Fibroblast of lung (primary cell): ENCODE measurements around the gene TMEM134. TPM values are rescaled to one million over a fixed set of nuclear protein-coding genes. Genes with fewer than 3 reads are reported as not detected.

Experiments used
- DNase-seq, 2 donors: peaks; one replicate each; pipeline versions ENCODE4 v3.0.0 to v3.0.0-alpha.2; 2010; ENCODE audit warnings: low read depth in 2 of 2
- H2AFZ ChIP-seq: 2 replicates; pipeline ENCODE4 v1.5.1; 2012; ENCODE audit warnings: low read length, control low read depth, inconsistent platforms
- H3K27ac ChIP-seq: 2 replicates; pipeline ENCODE4 v1.5.1; 2011; ENCODE audit warnings: low read length, control low read depth; ENCODE audit not compliant: insufficient read depth
- H3K27me3 ChIP-seq: 2 replicates; pipeline ENCODE4 v1.5.1; 2011; ENCODE audit warnings: mild to moderate bottlenecking, low read length; ENCODE audit not compliant: control insufficient read depth, insufficient read depth
- H3K36me3 ChIP-seq: 2 replicates; pipeline ENCODE4 v1.5.1; 2011; ENCODE audit warnings: low read length; ENCODE audit not compliant: control insufficient read depth, insufficient read depth
- H3K4me1 ChIP-seq: 2 replicates; pipeline ENCODE4 v1.5.1; 2011; ENCODE audit warnings: low read length; ENCODE audit not compliant: control insufficient read depth, insufficient read depth; ENCODE audit errors: extremely low read depth
- H3K4me2 ChIP-seq: 2 replicates; pipeline ENCODE4 v1.5.1; 2011; ENCODE audit warnings: low read length, control low read depth; ENCODE audit not compliant: insufficient read depth; ENCODE audit errors: extremely low read depth
- H3K4me3 ChIP-seq, 4 experiments: fragments of 200-600 bp in 1 of 4; sonication (generic) in 1 of 4; replicated peaks in 1 of 4; 2 replicates each; pipeline ENCODE4 v1.5.1; 2011 to 2016; ENCODE audit warnings: low read length in 4 of 4, low read depth in 3 of 4, mild to moderate bottlenecking in 3 of 4, control low read depth in 2 of 4, inconsistent platforms in 1 of 4, mixed read lengths in 1 of 4; ENCODE audit not compliant: insufficient read depth in 1 of 4; ENCODE audit errors: control extremely low read depth in 1 of 4
- H3K79me2 ChIP-seq: 2 replicates; pipeline ENCODE4 v1.5.1; 2012; ENCODE audit warnings: mild to moderate bottlenecking, low read length, inconsistent platforms; ENCODE audit not compliant: control insufficient read depth, insufficient read depth
- H3K9ac ChIP-seq: 2 replicates; pipeline ENCODE4 v1.5.1; 2011; ENCODE audit warnings: mild to moderate bottlenecking, low read length, control low read depth; ENCODE audit not compliant: insufficient read depth
- H3K9me3 ChIP-seq: 2 replicates; pipeline ENCODE4 v1.5.1; 2012; ENCODE audit warnings: low read depth, low read length; ENCODE audit not compliant: control insufficient read depth, insufficient read depth
- H4K20me1 ChIP-seq: 2 replicates; pipeline ENCODE4 v1.5.1; 2011; ENCODE audit warnings: low read length; ENCODE audit not compliant: control insufficient read depth, insufficient read depth; ENCODE audit errors: extremely low read depth
- EZH2 ChIP-seq: IDR thresholded peaks from 2 replicates; pipeline ENCODE4 v1.5.1; 2012; ENCODE audit warnings: low read length, control low read depth, mild to moderate bottlenecking; ENCODE audit errors: missing control alignments
- polyA plus RNA-seq, 2 donors: library from polyadenylated mRNA; depleted of rRNA in 1 of 2; stranded (reverse) in 1 of 2; unstranded in 1 of 2; fragments of >200 nt; gene quantifications; 2 replicates each; pipeline ENCODE4 v1.2.1, GENCODE V29; 2011 to 2012; ENCODE audit warnings: missing spikeins in 1 of 2
- total RNA-seq: library from RNA; depleted of rRNA; stranded (reverse); fragments of >200 nt; gene quantifications from 2 replicates; pipeline ENCODE4 v1.2.1, GENCODE V29; 2014
- TF ChIP-seq, protein P1 (sequence below), 2 donors: IDR thresholded peaks in 1 of 2; conservative IDR thresholded peaks in 1 of 2; 1 replicate in 1 of 2; 2 replicates in 1 of 2; pipeline ENCODE4 v1.5.1; 2011 to 2012; ENCODE audit warnings: low read length in 2 of 2, control low read depth in 1 of 2, inconsistent platforms in 1 of 2, low read depth in 1 of 2, mild to moderate bottlenecking in 1 of 2

TMEM134 gene
- total and polyA plus RNA-seq, 2 donors (not counting 1 experiment from before 2014, with no cell fraction given), result 11.2 to 22.0 TPM

DNA sequence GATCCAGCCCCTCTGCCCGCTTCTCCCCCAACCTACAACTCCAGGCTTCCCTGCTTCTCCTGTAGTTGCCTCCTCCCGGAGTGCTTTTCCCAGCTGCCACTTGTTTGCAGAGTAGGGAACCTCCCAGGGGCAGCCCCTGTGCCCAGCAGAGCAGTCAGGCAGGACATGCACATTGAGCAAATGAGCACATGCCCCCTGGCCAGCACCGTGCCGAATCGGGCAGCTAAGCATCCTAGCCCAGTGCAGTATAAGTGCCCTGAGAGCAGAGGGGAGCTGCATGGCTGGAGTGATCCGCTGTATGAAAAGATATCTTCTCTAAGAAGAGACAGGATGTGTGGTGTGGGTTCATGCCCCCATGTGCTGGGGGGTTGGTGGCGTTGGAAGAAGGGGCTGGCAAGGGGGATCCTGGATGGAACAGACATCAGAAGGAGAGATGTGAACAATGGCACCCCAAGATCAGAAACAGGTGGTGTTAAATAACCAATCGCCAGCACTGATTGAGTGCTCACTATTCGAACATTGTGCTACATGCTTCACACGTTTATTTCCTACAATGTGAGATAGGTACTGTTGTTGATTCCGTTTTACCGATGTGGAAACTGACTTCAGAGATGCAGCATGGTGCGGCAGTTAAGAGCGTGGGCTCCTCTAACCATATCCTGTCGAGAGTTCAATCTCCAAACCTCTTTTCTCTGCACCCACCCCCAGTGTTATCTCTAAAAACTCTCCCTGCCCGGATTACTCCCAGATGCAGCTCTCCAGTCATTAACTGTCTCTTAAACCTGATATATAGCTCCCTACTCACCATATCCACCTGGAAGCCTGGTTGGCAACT lies 15.0 kb upstream of the TMEM134 start:
- no peak overlapping the region for H3K9ac ChIP-seq
- H3K27me3 ChIP-seq, result no peaks in the 10 kb centered on the region
- H3K4me3 ChIP-seq, result peak overlapping the region in 1 of 4 experiments; percentile 72
- no peaks in the 10 kb centered on the region for H3K79me2 ChIP-seq
- DNase-seq, result no peak
- H2AFZ ChIP-seq, result no peak overlapping the region
- peaks cover 7% of the 10 kb centered on the region for H3K4me1 ChIP-seq
- TF ChIP-seq, protein P1, sequence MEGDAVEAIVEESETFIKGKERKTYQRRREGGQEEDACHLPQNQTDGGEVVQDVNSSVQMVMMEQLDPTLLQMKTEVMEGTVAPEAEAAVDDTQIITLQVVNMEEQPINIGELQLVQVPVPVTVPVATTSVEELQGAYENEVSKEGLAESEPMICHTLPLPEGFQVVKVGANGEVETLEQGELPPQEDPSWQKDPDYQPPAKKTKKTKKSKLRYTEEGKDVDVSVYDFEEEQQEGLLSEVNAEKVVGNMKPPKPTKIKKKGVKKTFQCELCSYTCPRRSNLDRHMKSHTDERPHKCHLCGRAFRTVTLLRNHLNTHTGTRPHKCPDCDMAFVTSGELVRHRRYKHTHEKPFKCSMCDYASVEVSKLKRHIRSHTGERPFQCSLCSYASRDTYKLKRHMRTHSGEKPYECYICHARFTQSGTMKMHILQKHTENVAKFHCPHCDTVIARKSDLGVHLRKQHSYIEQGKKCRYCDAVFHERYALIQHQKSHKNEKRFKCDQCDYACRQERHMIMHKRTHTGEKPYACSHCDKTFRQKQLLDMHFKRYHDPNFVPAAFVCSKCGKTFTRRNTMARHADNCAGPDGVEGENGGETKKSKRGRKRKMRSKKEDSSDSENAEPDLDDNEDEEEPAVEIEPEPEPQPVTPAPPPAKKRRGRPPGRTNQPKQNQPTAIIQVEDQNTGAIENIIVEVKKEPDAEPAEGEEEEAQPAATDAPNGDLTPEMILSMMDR (conservative IDR thresholded peaks at IDR 0.05 in 1 of 2, IDR thresholded peaks at IDR 0.05 in 1 of 2; ENCODE audit: low read depth in 1 of 2, low read length in 2 of 2), result no peak
- TF ChIP-seq EZH2, result no peak
- peaks cover 2% of the 10 kb centered on the region for H3K36me3 ChIP-seq
- no peak overlapping the region for H3K27ac ChIP-seq
- no peaks in the 10 kb centered on the region for H3K9me3 ChIP-seq
- H4K20me1 ChIP-seq, result no peaks in the 10 kb centered on the region
- no peak overlapping the region for H3K4me2 ChIP-seq

DNA sequence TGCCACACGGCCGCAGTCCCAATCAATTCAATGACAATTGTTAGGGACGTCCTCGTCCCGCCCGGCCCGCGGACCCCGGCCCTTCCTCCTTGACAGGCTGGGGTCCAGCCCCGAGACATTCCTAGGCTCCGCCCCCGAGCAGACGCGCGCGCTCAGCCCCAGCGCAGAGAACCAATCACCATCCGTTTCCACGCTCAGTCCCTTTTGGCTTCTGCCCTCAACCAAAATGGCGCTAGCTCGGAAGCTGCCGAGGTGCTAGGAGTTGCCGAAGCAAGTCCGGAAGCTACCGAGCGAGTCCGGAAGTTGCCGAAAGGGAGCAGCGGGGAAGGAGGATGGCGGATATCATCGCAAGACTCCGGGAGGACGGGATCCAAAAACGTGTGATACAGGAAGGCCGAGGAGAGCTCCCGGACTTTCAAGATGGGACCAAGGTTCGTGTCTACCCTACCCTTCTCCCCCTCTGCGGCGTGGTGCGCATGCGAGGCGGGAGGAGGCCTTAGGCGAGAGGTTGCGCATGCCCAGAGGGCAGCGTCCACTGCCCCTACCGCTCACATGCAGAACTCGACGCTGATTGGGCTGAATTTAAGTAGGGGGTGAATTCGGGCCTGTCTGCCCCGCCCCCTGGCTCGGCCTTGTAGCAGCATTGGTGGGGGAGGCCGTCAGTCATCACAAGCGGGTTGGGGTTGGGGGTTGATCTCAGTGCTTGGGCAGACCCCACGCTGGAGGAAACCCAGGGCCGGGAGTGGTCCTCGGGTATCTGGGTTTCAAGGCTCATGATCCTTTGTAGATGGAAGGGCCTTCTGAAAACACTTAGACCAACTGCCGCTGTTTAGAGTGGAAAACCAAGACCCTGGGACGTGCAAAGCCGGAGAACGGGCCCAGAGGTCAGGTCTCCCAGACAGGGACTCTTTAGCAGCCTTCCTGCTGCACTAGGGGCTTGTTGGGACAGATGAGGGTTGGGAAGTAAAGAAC lies 14.1 kb upstream of the TMEM134 start, which contains the start of gene AIP:
AIP (plus strand) TSS at position 200 of the 972 bp plus-strand sequence; CDS start at position 333, 133 bp downstream.
- Histone ChIP-seq H4K20me1 (no peaks in the 10 kb centered on the region), H3K4me1 (peaks cover 7% of the 10 kb centered on the region), H3K27me3 (no peaks in the 10 kb centered on the region), H3K9me3 (no peaks in the 10 kb centered on the region), H3K9ac (peak within 1 kb of the TSS; percentile 54), H3K79me2 (no peaks in the 10 kb centered on the region), H2AFZ (peak within 1 kb of the TSS; percentile 98), H3K27ac (peak within 1 kb of the TSS; percentile 92), H3K4me3 (peak within 1 kb of the TSS; percentile 45 to 88 (median 72)), H3K4me2 (peak within 1 kb of the TSS; percentile 90), H3K36me3 (peaks cover 2% of the 10 kb centered on the region)
- TF ChIP-seq, protein P1 (conservative IDR thresholded peaks at IDR 0.05 in 1 of 2, IDR thresholded peaks at IDR 0.05 in 1 of 2; ENCODE audit: low read depth in 1 of 2, low read length in 2 of 2), result no peak
- no peak for TF ChIP-seq EZH2
- peak; percentile 95 to 98 for DNase-seq
